ENCODE data around the gene CAMTA2. TPM values are rescaled to one million over a fixed set of nuclear protein-coding genes. Genes with fewer than 3 reads are reported as not detected.

The CAMTA2 gene
- total RNA-seq, 1 donor: 19.2 TPM

- no peak overlapping the region for H3K4me2 ChIP-seq (ENCODE audit: insufficient read depth, low read length)
- TF ChIP-seq CTCF (IDR thresholded peaks at IDR 0.05; ENCODE audit: extremely low read depth, low read depth, low read length): no peak
- H3K79me2 ChIP-seq (ENCODE audit: insufficient read depth, low read length): peaks cover 11% of the 10 kb centered on the region
- peaks cover 26% of the 10 kb centered on the region for H3K4me1 ChIP-seq (ENCODE audit: insufficient read depth, low read length)
- no peak for DNase-seq (ENCODE audit: insufficient read length, low spot score, missing footprints)
- H3K27ac ChIP-seq (ENCODE audit: low read depth, low read length): peak overlapping the region; percentile 23
- no peak overlapping the region for H3K4me3 ChIP-seq (ENCODE audit: insufficient read depth, low read length)
- H3K9me3 ChIP-seq (ENCODE audit: low read depth, low read length): no peaks in the 10 kb centered on the region
- no peaks in the 10 kb centered on the region for H3K27me3 ChIP-seq (ENCODE audit: insufficient read depth, low read length)
- no peaks in the 10 kb centered on the region for H4K20me1 ChIP-seq (ENCODE audit: insufficient read depth, low read length)
- H3K36me3 ChIP-seq (ENCODE audit: insufficient read depth, low read length): peaks cover 51% of the 10 kb centered on the region
- no peak overlapping the region for H2AFZ ChIP-seq (ENCODE audit: low read length)
These were observed 15.6 kb downstream of the CAMTA2 start for GRCh38 chr17:4971826-4972225.

GRCh38 chr17:4970273-4970672 is 17.2 kb downstream of the CAMTA2 start:
- H3K36me3 ChIP-seq (ENCODE audit: insufficient read depth, low read length): peaks cover 38% of the 10 kb centered on the region
- peaks cover 14% of the 10 kb centered on the region for H3K79me2 ChIP-seq (ENCODE audit: insufficient read depth, low read length)
- peaks cover 34% of the 10 kb centered on the region for H3K4me1 ChIP-seq (ENCODE audit: insufficient read depth, low read length)
- TF ChIP-seq CTCF (IDR thresholded peaks at IDR 0.05; ENCODE audit: extremely low read depth, low read depth, low read length): no peak
- no peak overlapping the region for H2AFZ ChIP-seq (ENCODE audit: low read length)
- DNase-seq (ENCODE audit: insufficient read length, low spot score, missing footprints): no peak
- H3K4me2 ChIP-seq (ENCODE audit: insufficient read depth, low read length): no peak overlapping the region
- H3K9me3 ChIP-seq (ENCODE audit: low read depth, low read length): no peaks in the 10 kb centered on the region
- no peaks in the 10 kb centered on the region for H3K27me3 ChIP-seq (ENCODE audit: insufficient read depth, low read length)
- peak overlapping the region; percentile 96 for H3K27ac ChIP-seq (ENCODE audit: low read depth, low read length)
- no peak overlapping the region for H3K4me3 ChIP-seq (ENCODE audit: insufficient read depth, low read length)
- H4K20me1 ChIP-seq (ENCODE audit: insufficient read depth, low read length): no peaks in the 10 kb centered on the region

GRCh38 chr17:4969551-4970173 is 17.8 kb downstream of the CAMTA2 start:
- Histone ChIP-seq H3K27ac (ENCODE audit: low read depth, low read length) (peak overlapping the region; percentile 96), H3K4me2 (ENCODE audit: insufficient read depth, low read length) (peak overlapping the region; percentile 90)
- TF ChIP-seq CTCF (IDR thresholded peaks at IDR 0.05; ENCODE audit: extremely low read depth, low read depth, low read length): no peak

GRCh38 chr17:4969047-4969550 is 18.4 kb downstream of the CAMTA2 start:
- H3K27me3 ChIP-seq (ENCODE audit: insufficient read depth, low read length): no peaks in the 10 kb centered on the region
- TF ChIP-seq CTCF (IDR thresholded peaks at IDR 0.05; ENCODE audit: extremely low read depth, low read depth, low read length): no peak
- no peak overlapping the region for H2AFZ ChIP-seq (ENCODE audit: low read length)
- peak overlapping the region; percentile 90 for H3K4me2 ChIP-seq (ENCODE audit: insufficient read depth, low read length)
- peak; percentile 96 for DNase-seq (ENCODE audit: insufficient read length, low spot score, missing footprints)
- H3K9me3 ChIP-seq (ENCODE audit: low read depth, low read length): no peaks in the 10 kb centered on the region
- peaks cover 34% of the 10 kb centered on the region for H3K36me3 ChIP-seq (ENCODE audit: insufficient read depth, low read length)
- H3K79me2 ChIP-seq (ENCODE audit: insufficient read depth, low read length): peaks cover 17% of the 10 kb centered on the region
- peak overlapping the region; percentile 89 for H3K4me3 ChIP-seq (ENCODE audit: insufficient read depth, low read length)
- peak overlapping the region; percentile 96 for H3K27ac ChIP-seq (ENCODE audit: low read depth, low read length)
- no peaks in the 10 kb centered on the region for H4K20me1 ChIP-seq (ENCODE audit: insufficient read depth, low read length)
- H3K4me1 ChIP-seq (ENCODE audit: insufficient read depth, low read length): peaks cover 34% of the 10 kb centered on the region

More at GRCh38 chr17:4969551-4970173, 17.8 kb downstream of the CAMTA2 start:
- H3K4me1 ChIP-seq (ENCODE audit: insufficient read depth, low read length): peaks cover 34% of the 10 kb centered on the region
- H3K79me2 ChIP-seq (ENCODE audit: insufficient read depth, low read length): peaks cover 17% of the 10 kb centered on the region
- H4K20me1 ChIP-seq (ENCODE audit: insufficient read depth, low read length): no peaks in the 10 kb centered on the region
- H3K27me3 ChIP-seq (ENCODE audit: insufficient read depth, low read length): no peaks in the 10 kb centered on the region
- peak; percentile 92 for DNase-seq (ENCODE audit: insufficient read length, low spot score, missing footprints)
- no peak overlapping the region for H2AFZ ChIP-seq (ENCODE audit: low read length)
- H3K9me3 ChIP-seq (ENCODE audit: low read depth, low read length): no peaks in the 10 kb centered on the region
- H3K36me3 ChIP-seq (ENCODE audit: insufficient read depth, low read length): peaks cover 38% of the 10 kb centered on the region
- H3K4me3 ChIP-seq (ENCODE audit: insufficient read depth, low read length): peak overlapping the region; percentile 89
